HG02840 (cell line): ENCODE measurements around the gene PCSK4.
"Not testable (repeated sequence)": the region's sequence is repeated elsewhere in the genome, so short reads cannot be mapped to it uniquely, and the experiment has no call there.

Experiments
- ATAC-seq: cut with Tn5 transposase; IDR thresholded peaks from one replicate; pipeline ENCODE4 v1.9.1; 2021; ENCODE audit warnings: mild to moderate bottlenecking, moderate library complexity, moderate number of reproducible peaks; ENCODE audit not compliant: unreplicated experiment, low FRiP score

The PCSK4 gene

DNA sequence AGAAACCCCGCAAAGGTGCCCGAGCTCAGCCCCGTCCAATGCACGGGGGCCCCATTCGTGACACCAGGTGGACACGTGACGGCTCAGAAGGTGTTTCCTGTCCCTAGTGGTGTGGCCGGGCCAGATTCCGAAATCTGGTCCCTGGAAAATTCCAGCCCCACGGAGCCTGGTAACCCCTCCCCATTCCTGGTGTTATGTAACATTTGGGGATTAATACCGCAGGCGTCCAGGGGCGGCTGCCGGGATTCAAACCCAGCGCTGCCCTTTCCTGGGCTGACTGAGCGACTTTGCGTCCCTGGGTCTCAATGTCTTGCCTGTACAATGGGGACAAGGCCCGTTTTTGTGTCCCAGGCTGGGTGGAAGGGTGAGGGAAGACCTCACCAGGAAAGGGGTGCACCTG, 32.7 kb upstream of the PCSK4 start:
- no peak for ATAC-seq

DNA sequence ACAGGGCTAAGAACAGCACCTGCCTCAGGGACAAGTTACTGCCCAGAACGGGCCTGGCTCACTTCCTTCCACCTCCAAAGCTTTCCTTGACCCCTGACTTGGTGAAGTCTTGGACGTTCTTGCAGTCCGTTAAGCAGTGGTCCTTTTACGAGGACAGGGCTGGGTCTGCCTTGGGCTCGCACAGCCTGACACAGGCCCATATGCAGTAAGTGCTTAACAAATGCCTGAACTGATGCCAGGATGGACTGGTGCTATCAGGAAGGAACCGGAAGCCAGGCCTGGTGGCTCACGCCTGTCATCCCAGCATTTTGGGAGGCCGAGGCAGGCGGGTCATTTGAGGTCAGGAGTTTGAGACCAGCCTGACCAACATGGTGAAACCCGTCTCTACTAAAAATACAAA, 31.9 kb upstream of the PCSK4 start:
- ATAC-seq, result no peak

DNA sequence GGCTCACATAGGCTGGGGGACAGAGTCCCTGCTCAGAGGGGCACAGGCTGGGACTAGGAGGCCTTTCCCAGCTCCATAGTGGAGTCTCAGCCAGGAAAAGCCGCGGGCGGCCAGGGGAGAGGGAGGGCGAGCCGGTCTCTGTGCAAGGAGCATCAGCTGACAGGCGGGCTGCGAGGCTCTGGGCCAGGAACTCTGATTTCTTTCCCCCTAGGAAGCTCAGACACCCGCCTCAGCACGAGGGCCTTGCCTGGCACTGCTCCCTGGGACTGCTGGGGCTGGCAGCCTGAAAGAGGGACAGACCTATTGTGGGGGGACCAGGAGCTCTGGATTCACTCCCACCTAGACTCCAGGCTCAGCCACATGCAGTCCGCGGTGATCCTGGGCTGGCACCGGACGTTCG, 31.5 kb upstream of the PCSK4 start:
- ATAC-seq, result no peak

DNA sequence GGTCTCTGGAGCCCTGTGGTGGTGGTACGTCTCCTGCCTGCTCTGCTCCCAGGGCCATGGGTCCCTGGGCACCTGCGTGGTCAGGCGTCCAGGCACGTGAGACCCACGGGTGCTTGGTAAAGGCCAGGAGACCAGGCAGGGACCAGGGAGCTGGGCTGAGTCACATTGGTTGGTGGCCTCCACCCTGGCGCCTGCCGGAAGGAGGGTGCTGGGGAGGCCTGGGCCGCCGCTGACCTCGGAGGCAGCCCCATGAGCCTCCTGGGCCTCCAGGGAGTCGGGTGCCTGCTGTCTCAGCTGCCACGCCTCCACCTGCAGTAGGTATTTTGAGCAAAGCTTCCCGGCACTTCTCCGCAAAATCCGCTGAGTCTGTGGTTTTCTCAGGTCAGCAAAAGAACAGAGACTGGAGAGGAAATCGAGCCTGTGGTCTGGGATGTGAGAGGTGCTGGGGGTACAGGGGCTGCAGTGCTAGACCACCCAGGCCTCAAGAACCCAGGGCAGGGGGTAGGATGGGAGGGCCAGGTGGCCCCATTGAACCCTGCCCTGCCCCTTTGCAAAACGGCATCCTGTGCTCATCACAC, 30.1 kb upstream of the PCSK4 start:
- ATAC-seq, result no peak

- ATAC-seq, result not testable (repeated sequence)
Observed at GRCh38 chr19:1519802-1520201, 29.7 kb upstream of the PCSK4 start.

GRCh38 chr19:1518471-1518870, 28.3 kb upstream of the PCSK4 start:
- no peak for ATAC-seq

GRCh38 chr19:1516395-1516753, 26.2 kb upstream of the PCSK4 start:
- no peak for ATAC-seq

GRCh38 chr19:1514986-1515721, 25.0 kb upstream of the PCSK4 start:
- no peak for ATAC-seq

- no peak for ATAC-seq
Observed at GRCh38 chr19:1514295-1514661, 24.1 kb upstream of the PCSK4 start.

DNA sequence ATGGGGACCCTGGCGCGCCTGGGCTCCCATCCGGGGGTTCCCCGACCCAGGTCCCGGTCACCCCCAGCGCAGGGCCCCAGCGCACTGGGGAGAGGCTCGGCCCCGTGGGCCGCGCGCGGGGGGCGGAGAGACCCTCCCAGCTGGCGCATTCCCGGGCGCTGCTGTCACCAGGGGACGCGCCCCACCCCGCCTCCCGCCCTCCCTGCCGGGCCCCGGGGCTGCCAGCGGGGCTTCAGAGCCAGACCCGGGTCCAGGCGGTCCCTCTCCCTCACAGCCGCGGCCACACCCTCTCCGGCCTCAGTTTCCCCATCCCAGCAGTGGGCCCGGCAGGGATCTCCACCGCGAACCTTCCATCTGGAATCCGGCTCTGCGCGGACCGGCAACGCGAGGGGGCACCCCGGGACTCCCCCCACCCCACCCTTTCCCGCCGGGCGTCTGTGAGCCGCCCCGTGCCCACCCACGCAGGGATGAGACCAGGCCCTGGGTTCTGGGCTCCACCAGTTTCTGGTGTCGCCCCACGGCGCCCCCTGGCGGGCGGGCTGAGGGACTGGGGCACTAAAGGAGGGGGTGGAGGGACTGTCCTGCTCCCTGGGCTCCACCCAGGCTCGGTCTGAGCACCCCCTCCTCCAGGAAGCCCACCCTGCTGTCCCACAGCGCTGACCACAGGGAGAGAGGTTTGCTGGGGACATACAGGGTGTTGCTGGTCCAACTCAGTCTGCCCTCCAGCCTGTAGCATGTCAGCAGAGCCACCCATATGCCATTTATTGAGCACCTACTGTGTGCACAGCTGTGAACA, 23.5 kb upstream of the PCSK4 start:
- no peak for ATAC-seq

- ATAC-seq, result no peak
Observed at GRCh38 chr19:1512671-1513498, 22.7 kb upstream of the PCSK4 start, which contains the start of gene ADAMTSL5. Gene ADAMTSL5 (minus strand): TSS chr19:1513019. CDS start chr19:1510943, 2,076 bp downstream.

DNA sequence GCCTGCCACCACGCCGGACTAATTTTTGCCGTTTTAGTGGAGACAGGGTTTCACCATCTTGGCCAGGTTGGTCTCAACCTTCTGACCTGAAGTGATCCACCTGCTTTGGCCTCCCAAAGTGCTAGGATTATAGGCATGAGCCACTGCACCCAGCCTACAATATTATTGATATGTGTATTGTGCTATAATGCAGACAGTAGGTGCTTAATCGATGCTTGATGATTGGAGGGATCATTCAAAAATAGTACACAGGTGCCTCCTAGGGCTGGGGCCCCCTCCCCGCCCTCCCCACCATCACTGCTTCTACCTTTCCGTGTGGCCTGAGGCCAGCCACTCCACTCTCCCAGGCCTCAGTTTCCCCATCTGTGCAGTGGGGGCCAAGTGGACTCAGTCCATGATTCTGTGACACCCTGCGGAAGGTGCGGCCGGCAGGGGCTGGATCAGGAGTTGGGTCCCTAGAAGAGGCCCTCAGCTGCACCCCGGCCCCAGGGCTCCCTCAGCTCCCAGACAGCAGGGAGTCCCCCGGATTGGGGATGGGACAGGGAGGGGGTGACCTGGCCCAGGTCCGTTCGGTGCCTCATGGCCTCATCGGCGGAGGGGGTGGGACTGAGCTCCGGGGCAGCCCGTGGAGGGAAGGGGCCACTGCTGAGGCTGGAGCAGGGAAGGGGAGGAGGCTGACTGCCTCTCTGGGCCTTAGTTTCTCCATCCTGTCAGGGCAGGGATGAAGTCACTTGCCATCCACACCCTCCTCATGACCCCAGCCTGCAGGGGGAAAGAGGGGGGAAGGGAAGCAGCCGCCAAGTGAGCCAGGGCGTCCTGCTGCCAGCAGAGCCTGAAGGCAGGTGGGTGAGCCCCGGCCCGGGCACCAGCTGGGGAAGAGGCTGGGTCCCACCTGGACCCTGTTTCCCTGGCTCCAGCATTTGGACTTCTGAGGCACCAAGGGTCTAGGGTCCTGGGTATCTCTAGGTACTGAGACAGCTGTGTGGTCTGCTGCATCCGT, 21.5 kb upstream of the PCSK4 start:
- ATAC-seq, result no peak

- ATAC-seq, result no peak
Observed at GRCh38 chr19:1510807-1511206, 20.7 kb upstream of the PCSK4 start.

GRCh38 chr19:1510442-1510806, 20.3 kb upstream of the PCSK4 start:
- no peak for ATAC-seq

DNA sequence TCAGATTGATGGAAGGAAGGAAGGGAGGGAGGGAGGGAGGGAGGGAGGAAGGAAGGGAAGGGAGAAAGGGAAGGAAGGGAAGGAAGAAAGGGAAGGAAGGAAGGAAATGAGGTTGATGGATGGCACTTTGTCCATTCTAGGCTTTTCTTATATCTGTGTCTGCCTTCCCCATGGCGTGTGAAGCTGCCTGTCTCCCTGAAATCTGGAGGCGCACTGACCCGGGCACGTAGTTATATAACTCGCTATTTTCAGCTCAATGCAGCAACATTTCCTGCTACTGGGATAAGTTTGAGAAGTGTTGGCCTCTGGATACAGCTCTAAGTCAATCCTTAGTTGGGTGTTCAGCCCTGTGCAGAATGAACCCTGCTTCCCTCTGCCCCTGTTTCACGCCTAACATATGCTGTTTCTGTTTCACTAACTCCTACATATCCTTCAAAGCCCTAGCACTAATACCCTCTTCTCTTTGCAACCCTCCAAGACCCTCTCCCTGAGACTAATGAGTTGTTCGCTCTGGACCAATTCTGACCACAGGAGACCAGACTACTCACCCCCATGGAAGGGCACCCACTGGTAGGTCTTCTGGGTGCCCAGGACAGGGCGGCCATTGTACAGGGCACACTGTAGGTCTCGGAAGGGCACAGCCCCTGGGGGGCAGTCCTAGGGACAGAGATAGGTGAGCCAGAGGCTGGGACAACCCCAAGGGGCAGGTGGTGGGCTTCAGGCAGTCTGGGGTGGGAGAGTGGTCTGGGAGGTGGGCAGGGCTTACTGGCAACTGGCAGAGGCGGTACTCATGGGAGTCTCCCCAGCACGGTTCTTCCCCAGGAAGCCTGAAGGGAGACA, 19.7 kb upstream of the PCSK4 start:
- no peak for ATAC-seq

DNA sequence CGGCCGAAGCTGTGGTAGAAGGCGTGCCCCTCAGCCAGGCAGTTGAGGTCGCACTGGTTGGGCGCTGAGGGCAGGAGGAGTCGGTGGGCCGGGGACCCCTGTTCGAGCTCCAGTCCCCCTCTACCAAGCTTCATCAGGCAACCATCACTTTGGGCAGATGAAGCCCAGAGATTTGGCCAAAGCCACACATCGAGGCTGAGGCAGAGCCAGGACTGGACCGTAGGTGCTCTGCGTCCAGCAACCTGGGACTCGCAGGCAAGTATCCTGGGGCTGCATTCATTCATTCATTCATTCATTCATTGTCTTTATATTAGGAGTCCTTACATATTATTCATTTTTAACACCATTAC, 18.3 kb upstream of the PCSK4 start:
- no peak for ATAC-seq

GRCh38 chr19:1507763-1508506, 17.8 kb upstream of the PCSK4 start:
- no peak for ATAC-seq

DNA sequence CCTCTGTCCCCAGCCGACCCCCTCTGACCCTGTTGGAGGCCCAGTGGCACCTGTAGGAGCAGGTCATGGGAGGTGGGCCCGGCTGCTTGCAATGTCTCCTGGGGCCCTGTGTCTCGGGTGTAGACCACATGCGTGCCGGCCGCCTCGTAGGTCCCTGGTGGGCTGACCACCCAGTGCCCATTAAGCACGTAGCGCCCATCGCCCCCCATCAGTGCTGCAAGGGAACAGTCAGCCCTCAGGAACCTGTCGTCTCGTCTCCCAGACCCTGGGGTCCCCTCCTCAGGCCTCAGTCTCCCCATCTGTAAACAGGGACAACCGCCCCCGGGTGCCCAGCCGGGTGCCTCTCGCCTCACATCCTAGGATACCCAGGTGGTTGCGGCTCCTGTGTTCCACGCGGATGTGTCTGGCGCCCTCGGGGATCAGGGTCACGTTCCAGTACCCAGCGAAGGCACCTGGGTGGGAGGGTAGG, 17.1 kb upstream of the PCSK4 start:
- ATAC-seq, result no peak
